MCF 10A (cell line): ENCODE measurements around the gene RGS7. TPM values are rescaled to one million over a fixed set of nuclear protein-coding genes. Genes with fewer than 3 reads are reported as not detected.

ENCODE experiments used
- BruUV-seq: library from RNA; stranded (reverse); fragments of 400-500 nt; replicated peaks from 2 replicates; lab custom pipeline; 2021; lab: Mats Ljungman, UMichigan
- CTCF ChIA-PET: fragments of 300-600 bp; sonication (Branson Sonifier 250); formaldehyde crosslinking; extraction: SDS; loops from one replicate; lab custom pipeline; 2021; ENCODE audit warnings: antibody characterized with exemption, inconsistent platforms; lab: Yijun Ruan, JAX
- POLR2A ChIA-PET: fragments of 300-600, 350-650 bp; sonication (Branson Sonifier 250); formaldehyde crosslinking; extraction: SDS; loops from one replicate; lab custom pipeline; 2020; ENCODE audit warnings: antibody characterized with exemption, inconsistent platforms; lab: Yijun Ruan, JAX
- DNase-seq: peaks from one replicate; pipeline ENCODE4 v3.0.0-alpha.2; 2018; ENCODE audit not compliant: unreplicated experiment
- H3K27ac Mint-ChIP-seq: one replicate; pipeline ENCODE4 v1.8.0; 2022; ENCODE audit warnings: mild to moderate bottlenecking, low read depth, mixed read lengths; ENCODE audit not compliant: unreplicated experiment
- H3K27me3 Mint-ChIP-seq: one replicate; pipeline ENCODE4 v1.8.0; 2022; ENCODE audit warnings: mixed read lengths; ENCODE audit not compliant: insufficient read depth, unreplicated experiment
- H3K36me3 Mint-ChIP-seq: one replicate; pipeline ENCODE4 v1.8.0; 2022; ENCODE audit warnings: mild to moderate bottlenecking, moderate library complexity, mixed read lengths; ENCODE audit not compliant: insufficient read depth, unreplicated experiment
- H3K4me1 Mint-ChIP-seq: one replicate; pipeline ENCODE4 v1.8.0; 2022; ENCODE audit warnings: mixed read lengths; ENCODE audit not compliant: insufficient read depth, unreplicated experiment
- H3K4me3 Mint-ChIP-seq: one replicate; pipeline ENCODE4 v1.8.0; 2022; ENCODE audit warnings: mild to moderate bottlenecking, moderate library complexity, mixed read lengths; ENCODE audit not compliant: unreplicated experiment
- H3K9me3 Mint-ChIP-seq: one replicate; pipeline ENCODE4 v1.8.0; 2022; ENCODE audit warnings: mixed read lengths; ENCODE audit not compliant: unreplicated experiment
- CTCF ChIP-seq: fragments of 200-600 bp; IDR thresholded peaks from one replicate; pipeline ENCODE4 v1.8.0; 2022; ENCODE audit warnings: antibody characterized with exemption, mild to moderate bottlenecking; ENCODE audit not compliant: unreplicated experiment
- intact Hi-C: fragments of 100-400 bp; cut with micrococcal nuclease; formaldehyde crosslinking; loops from 2 replicates; pipeline ENCODE4 v1.14.1; 2022
- total RNA-seq: library from RNA; stranded (reverse); gene quantifications from 2 replicates; pipeline ENCODE4 v1.2.3, GENCODE V29; 2022

Gene RGS7
- total RNA-seq, 1 experiment from 2014 or later: 0.42 TPM

GRCh38 chr1:240811256-240811655, 545.7 kb downstream of the RGS7 start:
- TF ChIP-seq CTCF: no peak
- Mint-ChIP-seq H3K4me1 (no peaks in the 10 kb centered on the region), H3K36me3 (no peaks in the 10 kb centered on the region), H3K27ac (no peak overlapping the region), H3K9me3 (no peaks in the 10 kb centered on the region), H3K4me3 (no peak overlapping the region), H3K27me3 (no peaks in the 10 kb centered on the region)
- POLR2A ChIA-PET: interaction anchor here (0.7 to 1.1 kb wide), 2 partner anchors 8 to 20 kb away, joined by 3 read pairs; no protein-coding TSS in a partner anchor
- CTCF ChIA-PET: interaction anchor here (0.7 to 1.0 kb wide), 4 partner anchors 9 to 80 kb away, joined by 3 to 8 read pairs (median 4); no protein-coding TSS in a partner anchor
- no TSS peak for BruUV-seq
- intact Hi-C loops: no loop called here
- DNase-seq: no peak

- intact Hi-C loops: loop anchor here (10.0 kb wide), 1 partner anchor 786 kb away; no protein-coding TSS in a partner anchor
- peaks cover 5% of the 10 kb centered on the region for H3K4me1 Mint-ChIP-seq
- ChIA-PET CTCF (interaction anchor here (0.5 to 1.3 kb wide), 4 partner anchors 24 to 899 kb away, joined by 3 read pairs; no protein-coding TSS in a partner anchor), POLR2A (interaction anchor here (0.6 to 1.2 kb wide), 2 partner anchors 9 to 708 kb away, joined by 4 to 5 read pairs; no protein-coding TSS in a partner anchor)
- H3K4me3 Mint-ChIP-seq: no peak overlapping the region
- no peaks in the 10 kb centered on the region for H3K36me3 Mint-ChIP-seq
- no peak overlapping the region for H3K27ac Mint-ChIP-seq
- H3K9me3 Mint-ChIP-seq: no peaks in the 10 kb centered on the region
- no peak for TF ChIP-seq CTCF
- no peaks in the 10 kb centered on the region for H3K27me3 Mint-ChIP-seq
- no TSS peak for BruUV-seq
- DNase-seq: no peak
Measured at GRCh38 chr1:240808381-240808780, 548.6 kb downstream of the RGS7 start.

- Mint-ChIP-seq H3K36me3 (peaks cover 7% of the 10 kb centered on the region), H3K4me1 (peaks cover 24% of the 10 kb centered on the region), H3K9me3 (no peaks in the 10 kb centered on the region), H3K27me3 (no peaks in the 10 kb centered on the region), H3K4me3 (no peak overlapping the region), H3K27ac (no peak overlapping the region)
- intact Hi-C loops: loop anchor here (10.0 kb wide), 1 partner anchor 789 kb away; no protein-coding TSS in a partner anchor
- no TSS peak for BruUV-seq
- ChIA-PET POLR2A (interaction anchor here (1.0 to 1.3 kb wide), 3 partner anchors 9 to 30 kb away, joined by 3 read pairs; no protein-coding TSS in a partner anchor), CTCF (interaction anchor here (0.6 to 1.3 kb wide), 2 partner anchors 73 to 720 kb away, joined by 3 read pairs; no protein-coding TSS in a partner anchor)
- TF ChIP-seq CTCF: no peak
- DNase-seq: no peak
Measured at GRCh38 chr1:240806200-240806745, 550.7 kb downstream of the RGS7 start.

- intact Hi-C loops: loop anchor here (10.0 kb wide), 1 partner anchor 790 kb away; no protein-coding TSS in a partner anchor
- CTCF ChIA-PET: interaction anchor here (0.6 to 1.2 kb wide), 3 partner anchors 17 to 763 kb away, joined by 3 to 4 read pairs (median 4); no protein-coding TSS in a partner anchor
Measured at GRCh38 chr1:240804475-240804874, 552.5 kb downstream of the RGS7 start.

More at GRCh38 chr1:240804475-240804874, 552.5 kb downstream of the RGS7 start:
- BruUV-seq: no TSS peak
- Mint-ChIP-seq H3K27ac (no peak overlapping the region), H3K9me3 (no peaks in the 10 kb centered on the region), H3K4me1 (peaks cover 34% of the 10 kb centered on the region), H3K4me3 (no peak overlapping the region), H3K36me3 (peaks cover 7% of the 10 kb centered on the region), H3K27me3 (no peaks in the 10 kb centered on the region)
- no peak for DNase-seq
- POLR2A ChIA-PET: no interaction called here
- no peak for TF ChIP-seq CTCF
